Left ventricle myocardium inferior (tissue), 1 donor: ENCODE data around the gene GOLGA6L1. TPM values are rescaled to one million over a fixed set of nuclear protein-coding genes. Genes with fewer than 3 reads are reported as not detected.
"Not testable (repeated sequence)": the region's sequence is repeated elsewhere in the genome, so short reads cannot be mapped to it uniquely, and the experiment has no call there.

Experiments
- DNase-seq: peaks from one replicate; pipeline ENCODE4 v3.0.0-alpha.2; 2020
- H3K27ac ChIP-seq: fragments of 200-600 bp; replicated peaks from 2 replicates; pipeline ENCODE4 v1.8.0; 2021
- H3K27me3 ChIP-seq: fragments of 200-600 bp; 2 replicates; pipeline ENCODE4 v1.8.0; 2021; ENCODE audit warnings: low read depth
- H3K36me3 ChIP-seq: fragments of 200-600 bp; 2 replicates; pipeline ENCODE4 v1.8.0; 2021
- H3K4me1 ChIP-seq: fragments of 200-600 bp; 2 replicates; pipeline ENCODE4 v1.8.0; 2021
- H3K4me3 ChIP-seq: fragments of 200-600 bp; 2 replicates; pipeline ENCODE4 v1.8.0; 2021; ENCODE audit warnings: mild to moderate bottlenecking, moderate library complexity
- H3K9me3 ChIP-seq: fragments of 200-600 bp; replicated peaks from 2 replicates; pipeline ENCODE4 v1.8.0; 2021
- CTCF ChIP-seq: fragments of 200-600 bp; IDR thresholded peaks from 2 replicates; pipeline ENCODE4 v1.8.0; 2021; ENCODE audit warnings: antibody characterized with exemption, mild to moderate bottlenecking, borderline replicate concordance
- intact Hi-C: fragments of 100-400 bp; cut with micrococcal nuclease; formaldehyde crosslinking; loops from one replicate; pipeline ENCODE4 v1.11.0; 2022
- total RNA-seq: library from RNA; stranded (reverse); fragmentation: NEBNext Ultra II Directional; extraction: Animal tissue kit (Norgen Biotek cat#: 25700); gene quantifications from one replicate; pipeline ENCODE4 v1.2.1, GENCODE V29; 2021
- donor health status: DM: no; HTN: yes; CAD: no; lungs with severe emphysema.

The GOLGA6L1 gene
- total RNA-seq, 1 donor from 2014 or later, result not detected

- intact Hi-C loops, result no loop called here
- Histone ChIP-seq H3K4me3 (no peak overlapping the region), H3K27me3 (peaks cover 14% of the 10 kb centered on the region), H3K27ac (no peak overlapping the region), H3K4me1 (no peaks in the 10 kb centered on the region), H3K36me3 (no peaks in the 10 kb centered on the region), H3K9me3 (no peaks in the 10 kb centered on the region)
- no peak for DNase-seq
- no peak for TF ChIP-seq CTCF
Observed at GRCh38 chr15:23095796-23096195, 40.8 kb downstream of the GOLGA6L1 start.

GRCh38 chr15:23083115-23083514 is 53.5 kb downstream of the GOLGA6L1 start:
- Histone ChIP-seq H3K4me1 (peaks cover 5% of the 10 kb centered on the region), H3K27ac (no peak overlapping the region), H3K36me3 (no peaks in the 10 kb centered on the region), H3K9me3 (no peaks in the 10 kb centered on the region), H3K4me3 (no peak overlapping the region), H3K27me3 (no peaks in the 10 kb centered on the region)
- intact Hi-C loops, result no loop called here
- DNase-seq, result no peak
- TF ChIP-seq CTCF, result no peak

- H3K36me3 ChIP-seq, H3K4me3 ChIP-seq, intact Hi-C loops: not testable (repeated sequence)
Observed at GRCh38 chr15:23081996-23082737, 54.5 kb downstream of the GOLGA6L1 start.

GRCh38 chr15:23081271-23081670 is 55.4 kb downstream of the GOLGA6L1 start:
- Histone ChIP-seq H3K27ac (no peak overlapping the region), H3K4me1 (peaks cover 5% of the 10 kb centered on the region), H3K36me3 (no peaks in the 10 kb centered on the region), H3K9me3 (no peaks in the 10 kb centered on the region), H3K4me3 (no peak overlapping the region), H3K27me3 (peaks cover 6% of the 10 kb centered on the region)
- intact Hi-C loops, result no loop called here
- DNase-seq, result no peak
- TF ChIP-seq CTCF, result no peak

More at GRCh38 chr15:23081996-23082737, 54.5 kb downstream of the GOLGA6L1 start:
- not testable (repeated sequence) for H3K27me3 ChIP-seq, H3K27ac ChIP-seq, H3K9me3 ChIP-seq, H3K4me1 ChIP-seq, DNase-seq

- Histone ChIP-seq H3K27me3 (peaks cover 20% of the 10 kb centered on the region), H3K4me1 (peaks cover 5% of the 10 kb centered on the region), H3K4me3 (no peak overlapping the region), H3K36me3 (no peaks in the 10 kb centered on the region), H3K9me3 (no peaks in the 10 kb centered on the region), H3K27ac (no peak overlapping the region)
- no peak for TF ChIP-seq CTCF
- DNase-seq, result no peak
- intact Hi-C loops, result no loop called here
Observed at GRCh38 chr15:23079766-23080165, 56.9 kb downstream of the GOLGA6L1 start.

Other genes starting within 250 kb of the GOLGA6L1 start
- gene CYFIP1, start 156.5 kb downstream of the GOLGA6L1 start, total RNA-seq, result 24.1 TPM
- 11.3 TPM for gene TUBGCP5, start 97.3 kb downstream of the GOLGA6L1 start, total RNA-seq
- gene GOLGA6L26, start 197.4 kb upstream of the GOLGA6L1 start, total RNA-seq, result not detected
- 0.33 TPM for gene GOLGA8S, start 217.9 kb upstream of the GOLGA6L1 start, total RNA-seq